ENCODE data around the gene KLHDC4.
"Not testable (repeated sequence)": the region's sequence is repeated elsewhere in the genome, so short reads cannot be mapped to it uniquely, and the experiment has no call there.

- not testable (repeated sequence) for TF ChIP-seq CTCF (conservative IDR thresholded peaks at IDR 0.05 in 1 of 2, IDR thresholded peaks at IDR 0.05 in 1 of 2; ENCODE audit: extremely low read depth in 1 of 2, insufficient read depth in 1 of 2, low read depth in 1 of 2, low read length in 2 of 2); EZH2 (IDR thresholded peaks at IDR 0.05; ENCODE audit: borderline replicate concordance, low read length)
Measured at GRCh38 chr16:87726577-87726976, 39.2 kb downstream of the KLHDC4 start.

Measured in mammary epithelial cell (primary cell).